Endothelial cell of umbilical vein (primary cell): ENCODE results near the gene ZNF248. TPM values are rescaled to one million over a fixed set of nuclear protein-coding genes. Genes with fewer than 3 reads are reported as not detected.

Experiments used
- BruUV-seq: library from RNA; stranded (reverse); fragments of 400-500 nt; replicated peaks from 2 replicates; lab custom pipeline; 2021; lab: Mats Ljungman, UMichigan
- CTCF ChIA-PET: fragments of 300-600, 350-600 bp; sonication (Branson Sonifier 250); formaldehyde crosslinking; loops from one replicate; lab custom pipeline; 2021; ENCODE audit warnings: antibody characterized with exemption, inconsistent platforms; lab: Charles Lee
- POLR2A ChIA-PET: fragments of 300-600, 350-600 bp; sonication (Branson Sonifier 250); formaldehyde crosslinking; loops from one replicate; lab custom pipeline; 2021; ENCODE audit warnings: antibody characterized with exemption, inconsistent platforms; lab: Charles Lee
- DNase-seq: peaks from one replicate; pipeline ENCODE4 v3.0.0-alpha.2; 2011; ENCODE audit warnings: low read depth, low spot score
- FAIRE-seq: peaks from 2 replicates; lab custom pipeline; 2011; peaks lifted over from hg19 to GRCh38; lab: Jason Lieb, UNC
- H2AFZ ChIP-seq: 2 replicates; pipeline ENCODE4 v1.6.0; 2012; ENCODE audit warnings: low read depth, low read length, control low read depth, inconsistent platforms
- H3K27ac ChIP-seq: 2 replicates; pipeline ENCODE4 v1.5.1; 2011; ENCODE audit warnings: low read depth, mild to moderate bottlenecking, control low read depth, low read length, moderate library complexity; ENCODE audit not compliant: insufficient read depth
- H3K27me3 ChIP-seq, 2 experiments: 2 replicates each; pipeline versions ENCODE4 v1.6.0 to v1.6.1; 2011; ENCODE audit warnings: low read length in 2 of 2, mixed read lengths in 1 of 2; ENCODE audit not compliant: control insufficient read depth in 2 of 2, insufficient read depth in 2 of 2
- H3K36me3 ChIP-seq, 2 experiments: 2 replicates in 1 of 2; 3 replicates in 1 of 2; pipeline ENCODE4 v1.5.1; 2011; ENCODE audit warnings: low read length in 2 of 2, mild to moderate bottlenecking in 1 of 2, moderate library complexity in 1 of 2; ENCODE audit not compliant: control insufficient read depth in 2 of 2, insufficient read depth in 2 of 2; ENCODE audit errors: extremely low read depth in 1 of 2
- H3K4me1 ChIP-seq: 3 replicates; pipeline ENCODE4 v1.5.1; 2011; ENCODE audit warnings: mild to moderate bottlenecking, low read length; ENCODE audit not compliant: control insufficient read depth, insufficient read depth; ENCODE audit errors: extremely low read depth
- H3K4me2 ChIP-seq: 2 replicates; pipeline ENCODE4 v1.6.1; 2011; ENCODE audit warnings: low read length, control low read depth, mixed read lengths; ENCODE audit not compliant: insufficient read depth
- H3K4me3 ChIP-seq, 3 experiments: fragments of 200-600 bp in 1 of 3; sonication (generic), shearing (Covaris generic) in 1 of 3; replicated peaks in 1 of 3; 2 replicates each; pipeline ENCODE4 v1.5.1; 2011 to 2016; ENCODE audit warnings: control low read depth in 3 of 3, low read length in 3 of 3, mild to moderate bottlenecking in 2 of 3, inconsistent platforms in 1 of 3, low read depth in 1 of 3, moderate library complexity in 1 of 3; ENCODE audit not compliant: insufficient read depth in 1 of 3
- H3K79me2 ChIP-seq: 2 replicates; pipeline ENCODE4 v1.6.0; 2012; ENCODE audit warnings: low read length, inconsistent platforms; ENCODE audit not compliant: control insufficient read depth, insufficient read depth
- H3K9ac ChIP-seq: replicated peaks from 2 replicates; pipeline ENCODE3; 2011; ENCODE audit warnings: low read length, control low read depth; ENCODE audit not compliant: insufficient read depth; ENCODE audit errors: extremely low read depth
- H3K9me1 ChIP-seq: replicated peaks from 3 replicates; pipeline ENCODE4 v1.6.0; 2011; ENCODE audit warnings: mild to moderate bottlenecking, low read length; ENCODE audit not compliant: control insufficient read depth, insufficient read depth; ENCODE audit errors: extremely low read depth
- H3K9me3 ChIP-seq: replicated peaks from 2 replicates; pipeline ENCODE4 v1.5.1; 2012; ENCODE audit warnings: low read length, inconsistent platforms; ENCODE audit not compliant: control insufficient read depth, insufficient read depth
- H4K20me1 ChIP-seq: replicated peaks from 2 replicates; pipeline ENCODE3; 2011; ENCODE audit warnings: mild to moderate bottlenecking, low read length; ENCODE audit not compliant: control insufficient read depth, insufficient read depth; ENCODE audit errors: extremely low read depth
- CTCF ChIP-seq, 2 donors: IDR thresholded peaks; 1 replicate in 1 of 2; 2 replicates in 1 of 2; pipeline ENCODE4 v1.5.1; 2011; ENCODE audit warnings: low read length in 2 of 2, mild to moderate bottlenecking in 2 of 2, moderate library complexity in 2 of 2, control low read depth in 1 of 2, inconsistent platforms in 1 of 2, low read depth in 1 of 2; ENCODE audit not compliant: insufficient read depth in 1 of 2; ENCODE audit errors: extremely low read depth in 1 of 2
- EZH2 ChIP-seq: IDR thresholded peaks from 2 replicates; pipeline ENCODE4 v1.6.1; 2012; ENCODE audit warnings: borderline replicate concordance, low read depth, mild to moderate bottlenecking, moderate library complexity, low read length, inconsistent platforms; ENCODE audit not compliant: severe bottlenecking
- FOS ChIP-seq: IDR thresholded peaks from 2 replicates; pipeline ENCODE4 v1.6.1; 2011; ENCODE audit warnings: mild to moderate bottlenecking, low read length, moderate library complexity, borderline replicate concordance; ENCODE audit not compliant: insufficient read depth
- GATA2 ChIP-seq: IDR thresholded peaks from 2 replicates; pipeline ENCODE4 v1.7.0; 2011; ENCODE audit warnings: low read depth, mild to moderate bottlenecking, moderate library complexity, mixed read lengths, low read length; ENCODE audit not compliant: insufficient read length, insufficient read depth
- JUN ChIP-seq: IDR thresholded peaks from 2 replicates; pipeline ENCODE4 v1.6.1; 2011; ENCODE audit warnings: borderline replicate concordance, low read depth; ENCODE audit not compliant: insufficient read length, insufficient read depth
- MAX ChIP-seq: IDR thresholded peaks from 2 replicates; pipeline ENCODE4 v1.6.1; 2011; ENCODE audit not compliant: insufficient read depth, insufficient read length
- MYC ChIP-seq: IDR thresholded peaks from one replicate; pipeline ENCODE4 v1.6.1; 2011; ENCODE audit warnings: mild to moderate bottlenecking, low read depth, low read length
- POLR2A ChIP-seq: IDR thresholded peaks from 2 replicates; pipeline ENCODE4 v1.6.1; 2012; ENCODE audit warnings: low read depth, mild to moderate bottlenecking, control low read depth, low read length
- POLR2AphosphoS5 ChIP-seq: IDR thresholded peaks from 2 replicates; pipeline ENCODE4 v1.6.1; 2012; ENCODE audit warnings: low read depth, mild to moderate bottlenecking, control low read depth, low read length, moderate library complexity; ENCODE audit not compliant: insufficient read depth
- dilution Hi-C: fragments of 300-500 bp; cut with MboI; formaldehyde crosslinking; loops from one replicate; pipeline ENCODE4 v1.15.0; 2019; ENCODE audit warnings: low sequenced_read_pairs; ENCODE audit not compliant: extremely low pct_ligation_motif_present
- intact Hi-C: fragments of 100-400 bp; cut with micrococcal nuclease; formaldehyde crosslinking; loops from one replicate; pipeline ENCODE4 v1.10.0; 2022
- polyA plus RNA-seq, 4 experiments: library from polyadenylated mRNA; depleted of rRNA in 3 of 4; stranded (reverse) in 3 of 4; unstranded in 1 of 4; fragments of >200 nt; gene quantifications; 2 replicates each; pipeline versions ENCODE4 v1.2.1 to v1.2.3, GENCODE V29; 2011 to 2012; ENCODE audit warnings: missing spikeins in 1 of 4
- total RNA-seq: library from RNA; stranded (reverse); gene quantifications from 2 replicates; pipeline ENCODE4 v1.2.3, GENCODE V29; 2021

The ZNF248 gene
- total and polyA plus RNA-seq, 2 donors (not counting 3 experiments of a cell fraction or from before 2014, with no cell fraction given) = 4.3 to 6.5 TPM

GRCh38 chr10:37762287-37762686 is 95.1 kb downstream of the ZNF248 start:
- ChIA-PET POLR2A (no interaction called here), CTCF (no interaction called here)
- dilution Hi-C loops (no loop called here), intact Hi-C loops (no loop called here)
- DNase-seq (no peak), FAIRE-seq (no peak)
- TF ChIP-seq MAX (no peak), POLR2AphosphoS5 (no peak), EZH2 (no peak), CTCF (IDR thresholded peaks at IDR 0.05; ENCODE audit: extremely low read depth in 1 of 2, insufficient read depth in 1 of 2, low read depth in 1 of 2, low read length in 2 of 2) (no peak), JUN (no peak), POLR2A (no peak)
- Histone ChIP-seq H3K27me3 (no peaks in the 10 kb centered on the region), H4K20me1 (no peaks in the 10 kb centered on the region), H3K27ac (no peak overlapping the region), H2AFZ (no peak overlapping the region), H3K4me3 (no peak overlapping the region), H3K36me3 (no peaks in the 10 kb centered on the region), H3K9me3 (no peaks in the 10 kb centered on the region), H3K9ac (no peak overlapping the region), H3K4me1 (no peaks in the 10 kb centered on the region), H3K79me2 (no peaks in the 10 kb centered on the region), H3K4me2 (no peak overlapping the region), H3K9me1 (no peaks in the 10 kb centered on the region)
- BruUV-seq = no TSS peak

- Histone ChIP-seq H3K4me2 (no peak overlapping the region), H3K4me1 (no peaks in the 10 kb centered on the region), H3K27ac (no peak overlapping the region), H3K79me2 (no peaks in the 10 kb centered on the region), H3K9me3 (no peaks in the 10 kb centered on the region), H3K9ac (no peak overlapping the region), H3K36me3 (no peaks in the 10 kb centered on the region), H3K9me1 (no peaks in the 10 kb centered on the region), H2AFZ (no peak overlapping the region), H3K4me3 (no peak overlapping the region), H3K27me3 (no peaks in the 10 kb centered on the region), H4K20me1 (no peaks in the 10 kb centered on the region)
- intact Hi-C loops (no loop called here), dilution Hi-C loops (no loop called here)
- no peak for FAIRE-seq
- CTCF ChIA-PET = no interaction called here
- no peak for TF ChIP-seq POLR2AphosphoS5
- TF ChIP-seq FOS = no peak
- no peak for TF ChIP-seq POLR2A
- no peak for TF ChIP-seq JUN
- no peak for TF ChIP-seq MAX
- TF ChIP-seq EZH2 = no peak
- TF ChIP-seq MYC = no peak
- no peak for TF ChIP-seq CTCF (IDR thresholded peaks at IDR 0.05; ENCODE audit: extremely low read depth in 1 of 2, insufficient read depth in 1 of 2, low read depth in 1 of 2, low read length in 2 of 2)
- TF ChIP-seq GATA2 = no peak
- BruUV-seq = no TSS peak
- DNase-seq = no peak
- POLR2A ChIA-PET = no interaction called here
Observed at GRCh38 chr10:37760817-37761216, 96.6 kb downstream of the ZNF248 start.
